Endothelial cell (in vitro differentiated cells): ENCODE measurements around the gene APCDD1. TPM values are rescaled to one million over a fixed set of nuclear protein-coding genes. Genes with fewer than 3 reads are reported as not detected.

Experiments used
- DNase-seq: peaks from one replicate; pipeline ENCODE4 v3.0.0; 2021; ENCODE audit warnings: low spot score
- H3K27ac Mint-ChIP-seq: one replicate; pipeline ENCODE4 v1.8.0; 2021; ENCODE audit warnings: mixed read lengths, inconsistent platforms; ENCODE audit not compliant: unreplicated experiment
- H3K27me3 Mint-ChIP-seq: one replicate; pipeline ENCODE4 v1.8.0; 2021; ENCODE audit warnings: mild to moderate bottlenecking, moderate library complexity, mixed read lengths, inconsistent platforms; ENCODE audit not compliant: unreplicated experiment
- H3K36me3 Mint-ChIP-seq: one replicate; pipeline ENCODE4 v1.8.0; 2021; ENCODE audit warnings: mild to moderate bottlenecking, low read depth, mixed read lengths, inconsistent platforms; ENCODE audit not compliant: unreplicated experiment
- H3K4me1 Mint-ChIP-seq: one replicate; pipeline ENCODE4 v1.8.0; 2021; ENCODE audit warnings: mild to moderate bottlenecking, mixed read lengths, inconsistent platforms; ENCODE audit not compliant: unreplicated experiment
- H3K4me3 Mint-ChIP-seq: one replicate; pipeline ENCODE4 v1.8.0; 2021; ENCODE audit warnings: mild to moderate bottlenecking, mixed read lengths, inconsistent platforms; ENCODE audit not compliant: unreplicated experiment
- H3K9me3 Mint-ChIP-seq: one replicate; pipeline ENCODE4 v1.8.0; 2021; ENCODE audit warnings: mixed read lengths, inconsistent platforms; ENCODE audit not compliant: unreplicated experiment
- CTCF ChIP-seq: fragments of 200-600 bp; sonication (generic); IDR thresholded peaks from one replicate; pipeline ENCODE4 v1.5.0; 2021; ENCODE audit warnings: antibody characterized with exemption; ENCODE audit not compliant: unreplicated experiment
- total RNA-seq: library from RNA; stranded (reverse); fragmentation: NEBNext Ultra II Directional; extraction: Animal tissue kit (Norgen Biotek cat#: 25700); gene quantifications from one replicate; pipeline ENCODE4 v1.2.1, GENCODE V29; 2021; ENCODE audit not compliant: unreplicated experiment

The APCDD1 gene
- total RNA-seq, 1 donor from 2014 or later: 3.1 TPM

- H3K4me3 Mint-ChIP-seq: no peak overlapping the region
- peaks cover 3% of the 10 kb centered on the region for H3K27me3 Mint-ChIP-seq
- no peaks in the 10 kb centered on the region for H3K9me3 Mint-ChIP-seq
- TF ChIP-seq CTCF: no peak
- DNase-seq: no peak
- H3K36me3 Mint-ChIP-seq: peaks cover 4% of the 10 kb centered on the region
- no peak overlapping the region for H3K27ac Mint-ChIP-seq
- H3K4me1 Mint-ChIP-seq: no peaks in the 10 kb centered on the region
Measured at GRCh38 chr18:10416065-10416464, 38.4 kb upstream of the APCDD1 start.

DNA sequence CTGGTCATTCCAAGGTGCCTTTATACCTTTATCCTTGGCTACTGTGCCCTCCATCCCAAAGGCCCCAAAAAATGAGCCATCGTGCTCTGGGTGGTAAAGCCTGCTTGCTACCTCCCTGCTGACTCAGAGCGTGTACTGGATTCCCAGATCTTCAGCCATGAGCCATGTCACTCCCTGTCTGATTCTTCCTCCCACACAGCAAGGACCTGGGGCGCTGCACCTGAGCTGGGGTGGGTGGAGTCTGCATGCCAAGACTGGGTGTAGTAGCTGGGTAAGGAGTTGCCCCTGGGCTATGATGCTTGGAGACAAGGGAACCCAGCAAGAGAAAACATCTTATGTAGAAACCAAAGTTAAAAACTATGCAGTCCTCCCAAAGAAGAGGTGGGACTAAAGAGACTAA lies 37.2 kb upstream of the APCDD1 start:
- H3K36me3 Mint-ChIP-seq: peaks cover 4% of the 10 kb centered on the region
- peaks cover 3% of the 10 kb centered on the region for H3K27me3 Mint-ChIP-seq
- H3K4me3 Mint-ChIP-seq: no peak overlapping the region
- no peak for DNase-seq
- H3K27ac Mint-ChIP-seq: no peak overlapping the region
- H3K4me1 Mint-ChIP-seq: no peaks in the 10 kb centered on the region
- no peak for TF ChIP-seq CTCF
- H3K9me3 Mint-ChIP-seq: no peaks in the 10 kb centered on the region

GRCh38 chr18:10417664-10418063 lies 36.8 kb upstream of the APCDD1 start:
- no peak for DNase-seq
- H3K36me3 Mint-ChIP-seq: peaks cover 4% of the 10 kb centered on the region
- no peaks in the 10 kb centered on the region for H3K4me1 Mint-ChIP-seq
- H3K27ac Mint-ChIP-seq: no peak overlapping the region
- TF ChIP-seq CTCF: no peak
- H3K9me3 Mint-ChIP-seq: no peaks in the 10 kb centered on the region
- peaks cover 3% of the 10 kb centered on the region for H3K27me3 Mint-ChIP-seq
- no peak overlapping the region for H3K4me3 Mint-ChIP-seq

- H3K27ac Mint-ChIP-seq: no peak overlapping the region
- no peaks in the 10 kb centered on the region for H3K4me1 Mint-ChIP-seq
- H3K36me3 Mint-ChIP-seq: peaks cover 4% of the 10 kb centered on the region
- H3K9me3 Mint-ChIP-seq: no peaks in the 10 kb centered on the region
- H3K27me3 Mint-ChIP-seq: peaks cover 2% of the 10 kb centered on the region
- no peak overlapping the region for H3K4me3 Mint-ChIP-seq
- no peak for TF ChIP-seq CTCF
- DNase-seq: no peak
Measured at GRCh38 chr18:10418836-10419235, 35.6 kb upstream of the APCDD1 start.

- Mint-ChIP-seq H3K27me3 (peaks cover 2% of the 10 kb centered on the region), H3K9me3 (no peaks in the 10 kb centered on the region), H3K4me3 (no peak overlapping the region), H3K4me1 (no peaks in the 10 kb centered on the region), H3K36me3 (peaks cover 3% of the 10 kb centered on the region), H3K27ac (no peak overlapping the region)
- DNase-seq: no peak
- TF ChIP-seq CTCF: no peak
Measured at GRCh38 chr18:10419420-10420103, 34.9 kb upstream of the APCDD1 start.
